KBM-7 (cell line): ENCODE results near the gene PRAF2.

Experiments
- DNase-seq: peaks from one replicate; pipeline ENCODE4 v3.0.0-alpha.2; 2015
- in situ Hi-C: fragments of 300-500 bp; cut with MboI; formaldehyde crosslinking; loops from 2 replicates; pipeline ENCODE4 v1.14.3; 2020; ENCODE audit warnings: low sequenced_read_pairs, low pct_unique_long_range_greater_than_20kb, mixed read lengths

Gene PRAF2

DNA sequence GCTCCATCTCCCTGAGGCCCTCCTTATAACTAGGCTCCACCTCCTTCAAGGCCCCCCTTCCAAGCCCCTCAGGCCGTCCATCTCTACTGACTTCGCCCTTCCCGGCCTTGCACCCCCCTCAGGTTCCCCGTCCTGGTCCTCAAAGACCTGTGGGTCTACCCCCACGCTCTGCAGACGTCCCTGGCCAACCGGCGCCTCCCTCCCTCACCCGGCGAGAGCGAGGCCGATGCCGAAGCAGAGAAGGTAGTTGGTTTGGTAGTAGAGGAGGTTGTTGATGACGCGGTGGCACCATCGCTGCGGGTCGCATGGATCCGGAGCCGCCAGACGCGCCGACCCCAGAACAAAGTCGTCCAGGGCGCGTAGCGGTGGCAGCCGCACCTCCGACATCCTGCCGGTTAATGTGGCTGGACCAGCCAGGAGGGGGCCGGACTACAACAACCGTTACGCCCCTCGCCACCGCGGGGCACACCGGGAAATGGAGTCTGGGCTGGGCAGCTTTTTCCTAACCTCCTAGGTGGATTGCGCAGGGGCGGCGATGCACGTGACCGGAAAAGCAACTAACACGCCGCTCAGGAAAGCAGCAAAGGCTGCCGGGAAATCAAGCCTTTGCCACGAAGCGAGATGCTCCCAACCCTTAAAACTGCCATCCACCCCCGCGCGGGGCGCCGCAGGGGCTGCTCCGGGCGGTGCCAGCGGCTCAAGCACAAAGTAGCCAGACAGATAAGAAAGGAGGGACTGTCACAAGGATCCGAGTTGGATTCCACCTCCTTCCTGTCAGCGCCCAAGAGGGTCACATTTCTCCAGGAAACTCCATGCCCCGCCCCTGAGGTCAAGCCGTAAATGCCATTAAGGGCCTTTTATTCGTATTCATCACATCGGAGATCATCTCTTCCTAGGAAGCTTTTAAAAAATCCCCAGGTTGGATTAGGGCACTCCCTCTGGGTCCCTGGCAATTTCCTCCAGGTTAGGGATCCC is at the start of gene PRAF2:
Gene PRAF2 (minus strand): TSS at position 402 of the 975 bp plus-strand sequence. CDS start 15 bp downstream, at position 387.
- in situ Hi-C loops, result no loop called here
- DNase-seq, result no peak

DNA sequence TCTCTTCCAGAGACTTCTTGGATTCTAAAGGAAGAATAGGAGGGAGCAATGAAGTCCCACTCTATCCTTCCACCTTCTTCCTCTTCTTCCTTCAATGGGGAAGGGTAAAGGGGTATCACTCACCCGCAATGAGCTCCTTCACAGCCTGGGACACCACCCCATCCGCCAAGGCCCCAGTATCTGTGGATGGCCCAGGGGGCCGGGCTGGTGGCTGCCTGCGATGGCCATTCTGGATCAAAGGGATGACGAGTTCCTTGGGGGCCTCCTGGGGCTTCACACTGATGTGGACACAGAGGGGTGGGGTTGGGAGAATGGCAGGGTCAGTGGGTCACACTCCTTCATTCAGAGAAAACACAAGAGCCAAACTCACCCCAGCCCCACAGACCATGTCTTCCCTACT is 48.7 kb upstream of the PRAF2 start:
- in situ Hi-C loops, result no loop called here
- no peak for DNase-seq

DNA sequence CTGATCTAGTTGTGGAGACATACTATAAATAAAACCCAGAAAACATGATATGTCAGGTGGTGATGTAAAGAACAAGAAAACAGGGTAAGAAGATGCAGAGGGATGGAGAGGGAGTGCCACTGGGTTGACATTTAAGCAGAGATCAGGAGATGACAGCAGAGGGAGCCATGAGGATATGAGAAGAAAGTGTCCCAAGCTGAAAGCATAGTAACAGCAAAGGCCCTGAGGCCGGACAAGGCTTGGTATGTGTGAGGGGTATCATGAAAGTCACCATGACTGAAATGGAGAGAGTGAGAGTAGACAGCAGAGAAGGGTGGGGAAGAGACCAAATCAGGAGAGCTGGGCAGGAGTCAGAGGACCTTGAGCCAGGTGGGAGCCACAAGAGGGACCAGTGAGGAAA is 46.3 kb upstream of the PRAF2 start:
- in situ Hi-C loops, result no loop called here
- DNase-seq, result peak; percentile 41

- in situ Hi-C loops, result no loop called here
- no peak for DNase-seq
Observed at GRCh38 chrX:49117581-49117980, 43.8 kb upstream of the PRAF2 start.

DNA sequence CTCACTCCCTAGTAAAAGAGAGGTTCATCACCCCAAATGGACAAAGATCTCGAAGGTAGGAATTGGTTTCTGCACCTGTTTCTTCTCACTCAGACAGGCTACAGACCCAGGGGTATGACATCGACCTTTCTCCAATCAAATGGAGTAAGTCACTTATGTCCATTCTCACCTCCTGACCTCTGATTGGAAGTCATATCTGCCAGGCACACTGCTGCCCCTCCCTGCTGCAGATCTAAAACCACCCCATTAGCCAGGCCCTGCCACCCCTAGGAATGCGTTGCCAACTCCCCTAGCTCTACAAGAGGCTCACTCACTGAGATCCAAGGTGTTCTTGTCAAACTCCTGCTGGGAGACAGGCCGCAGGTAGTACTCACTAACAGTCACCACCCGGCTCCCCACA is 42.9 kb upstream of the PRAF2 start:
- DNase-seq, result no peak
- in situ Hi-C loops, result no loop called here

GRCh38 chrX:49116076-49116475 is 42.3 kb upstream of the PRAF2 start:
- in situ Hi-C loops, result no loop called here
- no peak for DNase-seq

DNA sequence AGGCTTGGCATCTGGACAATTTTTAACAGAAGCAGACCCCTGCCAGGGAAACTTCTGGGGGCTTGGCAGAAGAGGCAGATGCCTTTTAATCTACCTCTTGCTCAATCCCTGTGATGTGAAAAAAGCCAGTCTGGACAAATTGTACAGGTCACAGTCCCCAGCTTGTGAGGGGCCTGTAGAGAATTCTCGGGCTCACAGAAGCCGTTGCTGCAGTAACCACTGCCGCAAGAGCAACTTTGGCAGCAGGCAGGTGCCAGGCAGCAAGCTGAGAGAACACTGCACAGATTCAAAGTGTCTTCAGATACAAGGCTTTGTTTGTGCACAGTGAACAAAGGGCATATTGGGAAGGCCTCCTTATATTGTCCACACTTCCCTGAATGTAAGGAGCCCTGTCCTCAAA is 38.0 kb upstream of the PRAF2 start:
- in situ Hi-C loops, result no loop called here
- no peak for DNase-seq

- in situ Hi-C loops, result no loop called here
- DNase-seq, result no peak
Observed at GRCh38 chrX:49110417-49110816, 36.6 kb upstream of the PRAF2 start.

GRCh38 chrX:49108641-49109040 is 34.8 kb upstream of the PRAF2 start:
- in situ Hi-C loops, result no loop called here
- no peak for DNase-seq

DNA sequence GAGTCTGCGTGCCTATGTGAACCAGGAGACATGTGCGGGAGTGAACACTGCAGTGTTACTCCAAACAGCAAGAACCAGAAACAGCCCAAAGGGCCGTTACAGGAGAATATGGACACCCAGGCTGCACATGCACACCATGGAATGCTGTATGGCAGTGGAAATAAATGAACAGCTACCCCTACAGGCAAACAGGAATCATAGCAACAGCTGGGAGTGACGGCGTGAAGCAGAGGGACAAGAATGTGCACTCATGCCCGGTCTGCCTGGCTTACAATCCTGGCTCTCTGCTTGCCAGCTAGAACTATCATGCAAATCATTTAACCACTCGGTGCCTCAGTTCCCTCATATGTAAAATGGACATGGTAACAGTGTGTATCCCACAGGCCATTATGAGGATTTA is 33.1 kb upstream of the PRAF2 start:
- in situ Hi-C loops, result no loop called here
- peak; percentile 74 for DNase-seq

DNA sequence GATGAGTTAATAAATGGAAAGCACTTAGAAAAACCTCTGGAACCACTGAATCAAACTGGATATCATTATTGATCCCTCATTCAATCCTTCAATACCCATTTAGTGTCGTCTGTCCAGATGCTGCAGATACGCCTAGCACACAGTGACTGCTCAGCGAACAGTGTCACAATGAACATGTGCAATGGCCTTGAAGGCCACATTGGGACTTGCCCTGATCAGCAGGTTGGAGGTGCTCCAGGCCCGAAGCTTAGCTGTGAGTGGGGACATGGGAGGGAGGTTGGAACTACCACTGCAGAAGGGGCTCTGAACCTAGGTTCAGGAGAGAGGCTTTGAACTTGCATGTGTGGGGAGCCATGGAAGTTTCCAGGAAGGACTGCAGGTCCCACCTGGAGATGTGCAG is 32.5 kb upstream of the PRAF2 start:
- in situ Hi-C loops, result no loop called here
- DNase-seq, result no peak

DNA sequence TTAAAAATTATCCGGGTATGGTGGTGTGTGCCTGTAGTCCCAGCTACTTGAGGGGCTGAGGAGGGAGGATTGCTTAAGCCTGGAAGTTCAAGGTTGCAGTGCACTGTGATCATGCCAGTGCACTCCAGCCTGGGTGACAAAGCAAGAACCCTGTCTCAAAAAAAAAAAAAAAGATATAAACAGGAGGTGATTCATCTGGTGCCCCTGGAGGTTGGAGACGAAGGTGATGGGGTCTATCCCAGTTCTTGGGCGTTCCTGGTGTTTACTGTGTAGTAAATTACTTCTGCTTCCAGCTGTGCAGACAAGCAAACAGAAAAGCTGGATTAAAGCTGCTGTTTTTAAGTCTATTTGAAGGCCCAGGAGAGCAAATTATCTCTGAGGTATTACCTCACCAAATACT is 29.8 kb upstream of the PRAF2 start:
- in situ Hi-C loops, result no loop called here
- DNase-seq, result no peak

DNA sequence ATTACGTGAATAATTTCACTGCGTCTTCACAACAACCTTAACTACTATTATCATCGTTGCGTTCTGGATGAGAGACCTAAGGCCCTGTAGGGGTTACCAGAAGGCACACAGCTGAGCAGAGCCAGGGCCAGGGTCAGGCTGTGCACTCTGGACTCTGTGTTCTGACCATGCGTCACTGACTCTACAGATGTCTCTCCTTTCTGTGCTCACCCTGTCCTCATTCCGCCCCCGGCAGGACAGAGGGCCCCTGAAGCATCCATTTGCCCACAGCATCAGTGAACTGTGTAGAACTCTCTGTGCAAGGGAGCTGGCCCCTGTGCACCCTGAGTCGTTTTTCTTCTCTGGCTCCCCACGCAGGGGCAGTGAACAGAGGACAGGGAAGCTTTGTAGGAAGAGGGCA is 28.4 kb upstream of the PRAF2 start:
- in situ Hi-C loops, result no loop called here
- DNase-seq, result no peak

DNA sequence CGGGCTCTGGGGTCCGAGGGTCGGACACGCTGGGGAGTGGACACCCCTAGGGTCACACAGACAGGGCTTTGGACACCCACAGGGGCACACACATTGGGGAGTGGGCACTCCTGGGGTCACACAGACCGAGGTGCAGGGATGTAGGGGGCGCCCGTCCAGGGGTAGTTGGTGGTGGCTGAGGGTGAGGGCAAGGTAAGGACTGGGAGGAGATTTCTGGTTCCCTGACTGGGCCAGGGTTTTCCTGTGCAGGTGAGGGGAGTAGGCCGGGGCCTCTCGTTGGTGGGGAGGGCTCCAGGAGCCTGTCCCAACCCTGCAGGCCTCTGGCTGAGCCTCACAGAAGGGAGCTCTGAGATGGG is 27.8 kb upstream of the PRAF2 start:
- in situ Hi-C loops, result no loop called here
- no peak for DNase-seq

- in situ Hi-C loops, result no loop called here
- DNase-seq, result peak; percentile 99
Observed at GRCh38 chrX:49100704-49101628, 27.2 kb upstream of the PRAF2 start.

GRCh38 chrX:49096419-49096818 is 22.6 kb upstream of the PRAF2 start:
- in situ Hi-C loops, result no loop called here
- no peak for DNase-seq

DNA sequence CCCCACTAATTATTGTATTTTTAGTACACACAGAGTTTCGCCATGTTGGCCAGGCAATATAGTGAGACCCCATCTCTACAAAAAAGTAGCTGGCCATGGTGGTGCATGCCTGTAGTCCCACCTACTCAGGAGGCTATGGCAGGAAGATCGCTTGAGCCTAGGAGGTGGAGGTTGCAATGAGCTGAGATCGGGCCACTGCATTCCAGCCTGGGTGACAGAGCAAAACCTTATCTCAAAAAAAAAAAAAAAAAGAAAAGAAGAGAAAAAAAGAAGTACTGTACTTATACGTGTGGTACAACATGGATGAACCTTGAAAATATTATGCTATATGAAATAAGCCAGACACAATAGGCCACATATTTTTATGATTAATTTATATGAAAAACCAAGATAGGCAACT is 15.8 kb upstream of the PRAF2 start:
- DNase-seq, result no peak
- in situ Hi-C loops, result no loop called here

DNA sequence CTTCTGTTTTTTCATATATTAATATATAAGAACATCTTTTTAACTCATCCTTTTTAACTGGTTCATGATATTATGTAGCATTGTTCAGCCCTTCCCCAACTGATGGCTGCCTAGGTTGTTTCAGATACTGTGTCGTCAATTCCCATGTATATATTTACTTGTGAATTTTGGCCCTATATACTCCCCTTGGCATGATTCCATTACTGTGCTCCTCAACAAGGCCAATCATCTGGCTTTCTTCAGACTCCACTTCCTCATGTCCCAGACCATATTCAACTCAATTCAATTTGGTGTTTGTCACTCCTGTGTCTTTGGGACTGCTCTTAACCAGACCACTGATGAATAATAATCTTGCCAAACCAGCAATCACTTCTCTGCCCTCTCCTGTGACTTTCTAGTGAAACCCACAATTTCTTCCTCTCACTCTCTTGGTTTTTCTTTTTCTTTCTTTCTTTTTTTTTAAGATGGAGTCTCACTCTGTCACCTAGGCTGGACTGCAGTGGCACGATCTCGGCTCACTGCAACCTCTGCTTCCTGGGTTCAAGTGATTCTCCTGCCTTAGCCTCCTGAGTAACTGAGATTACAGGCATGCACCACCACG is 8.6 kb upstream of the PRAF2 start:
- in situ Hi-C loops, result no loop called here
- DNase-seq, result peak; percentile 21

- DNase-seq, result peak; percentile 74
- in situ Hi-C loops, result no loop called here
Observed at GRCh38 chrX:49079489-49080428, 6.0 kb upstream of the PRAF2 start, which contains the start of gene WDR45. Gene WDR45 (minus strand): TSS chrX:49079887. CDS start chrX:49078095, 1,792 bp downstream.
